Effector memory CD4-positive, alpha-beta T cell (primary cell): ENCODE measurements around the gene GPC6.

Experiments used
- DNase-seq, 3 donors: peaks; one replicate each; pipeline ENCODE4 v3.0.0-alpha.2; 2020
- H3K27ac ChIP-seq: 2 replicates; pipeline ENCODE4 v1.7.0; 2013; ENCODE audit warnings: mild to moderate bottlenecking, low read length, moderate library complexity; ENCODE audit not compliant: insufficient read depth, poor library complexity, severe bottlenecking
- H3K27me3 ChIP-seq: replicated peaks from 2 replicates; pipeline ENCODE4 v1.7.0; 2013; ENCODE audit warnings: mild to moderate bottlenecking, low read length; ENCODE audit not compliant: insufficient read depth, control insufficient read depth, poor library complexity, severe bottlenecking
- H3K36me3 ChIP-seq: 2 replicates; pipeline ENCODE4 v1.7.0; 2013; ENCODE audit warnings: mild to moderate bottlenecking, low read length, moderate library complexity; ENCODE audit not compliant: control insufficient read depth, insufficient read depth
- H3K4me1 ChIP-seq: 2 replicates; pipeline ENCODE4 v1.7.0; 2013; ENCODE audit warnings: low read length, mild to moderate bottlenecking; ENCODE audit not compliant: control insufficient read depth, insufficient read depth, poor library complexity, severe bottlenecking
- H3K4me3 ChIP-seq: 2 replicates; pipeline ENCODE4 v1.7.0; 2013; ENCODE audit warnings: low read length, low read depth, mild to moderate bottlenecking; ENCODE audit not compliant: insufficient read depth, poor library complexity, severe bottlenecking
- H3K9me3 ChIP-seq: 2 replicates; pipeline ENCODE4 v1.7.0; 2013; ENCODE audit warnings: mild to moderate bottlenecking, low read length, moderate library complexity; ENCODE audit not compliant: control insufficient read depth

Gene GPC6

GRCh38 chr13:93957371-93957770 is 730.8 kb downstream of the GPC6 start:
- no peaks in the 10 kb centered on the region for H3K36me3 ChIP-seq
- H3K27ac ChIP-seq = no peak overlapping the region
- no peaks in the 10 kb centered on the region for H3K4me1 ChIP-seq
- H3K27me3 ChIP-seq = no peaks in the 10 kb centered on the region
- no peak overlapping the region for H3K4me3 ChIP-seq
- no peak for DNase-seq
- H3K9me3 ChIP-seq = no peaks in the 10 kb centered on the region

- no peak overlapping the region for H3K4me3 ChIP-seq
- no peaks in the 10 kb centered on the region for H3K9me3 ChIP-seq
- no peaks in the 10 kb centered on the region for H3K36me3 ChIP-seq
- no peaks in the 10 kb centered on the region for H3K27me3 ChIP-seq
- H3K4me1 ChIP-seq = no peaks in the 10 kb centered on the region
- DNase-seq = no peak
- no peak overlapping the region for H3K27ac ChIP-seq
These were observed 733.4 kb downstream of the GPC6 start for GRCh38 chr13:93959796-93960533.

- H3K9me3 ChIP-seq = no peaks in the 10 kb centered on the region
- no peaks in the 10 kb centered on the region for H3K27me3 ChIP-seq
- no peak overlapping the region for H3K4me3 ChIP-seq
- H3K27ac ChIP-seq = no peak overlapping the region
- no peaks in the 10 kb centered on the region for H3K36me3 ChIP-seq
- DNase-seq = no peak
- no peaks in the 10 kb centered on the region for H3K4me1 ChIP-seq
These were observed 736.9 kb downstream of the GPC6 start for GRCh38 chr13:93963266-93964145.

- no peaks in the 10 kb centered on the region for H3K36me3 ChIP-seq
- no peaks in the 10 kb centered on the region for H3K27me3 ChIP-seq
- H3K4me3 ChIP-seq = no peak overlapping the region
- H3K9me3 ChIP-seq = no peaks in the 10 kb centered on the region
- no peak for DNase-seq
- H3K4me1 ChIP-seq = no peaks in the 10 kb centered on the region
- no peak overlapping the region for H3K27ac ChIP-seq
These were observed 737.5 kb downstream of the GPC6 start for GRCh38 chr13:93964146-93964512.

- Histone ChIP-seq H3K4me1 (no peaks in the 10 kb centered on the region), H3K36me3 (no peaks in the 10 kb centered on the region), H3K9me3 (no peaks in the 10 kb centered on the region), H3K4me3 (no peak overlapping the region), H3K27ac (no peak overlapping the region), H3K27me3 (no peaks in the 10 kb centered on the region)
- DNase-seq = no peak
These were observed 739.0 kb downstream of the GPC6 start for GRCh38 chr13:93965587-93965986.

GRCh38 chr13:93966267-93966936 is 739.8 kb downstream of the GPC6 start:
- Histone ChIP-seq H3K4me1 (no peaks in the 10 kb centered on the region), H3K36me3 (no peaks in the 10 kb centered on the region), H3K27me3 (no peaks in the 10 kb centered on the region), H3K9me3 (no peaks in the 10 kb centered on the region), H3K4me3 (no peak overlapping the region), H3K27ac (no peak overlapping the region)
- DNase-seq = no peak

GRCh38 chr13:93967286-93967685 is 740.7 kb downstream of the GPC6 start:
- Histone ChIP-seq H3K4me1 (no peaks in the 10 kb centered on the region), H3K27ac (no peak overlapping the region), H3K4me3 (no peak overlapping the region), H3K9me3 (no peaks in the 10 kb centered on the region), H3K27me3 (no peaks in the 10 kb centered on the region), H3K36me3 (no peaks in the 10 kb centered on the region)
- no peak for DNase-seq

GRCh38 chr13:93975242-93975641 is 748.6 kb downstream of the GPC6 start:
- DNase-seq = no peak
- Histone ChIP-seq H3K4me1 (no peaks in the 10 kb centered on the region), H3K36me3 (no peaks in the 10 kb centered on the region), H3K9me3 (no peaks in the 10 kb centered on the region), H3K27me3 (no peaks in the 10 kb centered on the region), H3K27ac (no peak overlapping the region), H3K4me3 (no peak overlapping the region)

- H3K27ac ChIP-seq = no peak overlapping the region
- no peaks in the 10 kb centered on the region for H3K36me3 ChIP-seq
- no peaks in the 10 kb centered on the region for H3K27me3 ChIP-seq
- no peak for DNase-seq
- no peaks in the 10 kb centered on the region for H3K4me1 ChIP-seq
- H3K9me3 ChIP-seq = no peaks in the 10 kb centered on the region
- H3K4me3 ChIP-seq = no peak overlapping the region
These were observed 749.9 kb downstream of the GPC6 start for GRCh38 chr13:93976528-93976927.

GRCh38 chr13:93977986-93978385 is 751.4 kb downstream of the GPC6 start:
- no peak for DNase-seq
- no peak overlapping the region for H3K4me3 ChIP-seq
- H3K27me3 ChIP-seq = no peaks in the 10 kb centered on the region
- H3K9me3 ChIP-seq = no peaks in the 10 kb centered on the region
- H3K36me3 ChIP-seq = no peaks in the 10 kb centered on the region
- H3K27ac ChIP-seq = no peak overlapping the region
- H3K4me1 ChIP-seq = no peaks in the 10 kb centered on the region
